H1 (cell line): ENCODE data around the gene PPA1. TPM values are rescaled to one million over a fixed set of nuclear protein-coding genes. Genes with fewer than 3 reads are reported as not detected.

Experiments
- CTCF ChIA-PET: fragments of 300-600 bp; sonication (Branson Sonifier 250); formaldehyde crosslinking; loops from one replicate; lab custom pipeline; 2021; ENCODE audit not compliant: partially characterized antibody; lab: Charles Lee
- POLR2A ChIA-PET: fragments of 300-600 bp; sonication (Branson Sonifier 250); formaldehyde crosslinking; loops from one replicate; lab custom pipeline; 2021; ENCODE audit warnings: inconsistent platforms; ENCODE audit not compliant: partially characterized antibody; lab: Charles Lee
- DNase-seq, 2 experiments: peaks; one replicate each; pipeline versions ENCODE4 v3.0.0 to v3.0.0-alpha.2; 2010 to 2022; ENCODE audit warnings: low spot score in 2 of 2, low read depth in 1 of 2, mixed read lengths in 1 of 2
- FAIRE-seq: peaks from 2 replicates; lab custom pipeline; 2011; peaks lifted over from hg19 to GRCh38; lab: Jason Lieb, UNC
- H2AFZ ChIP-seq: 2 replicates; pipeline ENCODE4 v1.8.1; 2012; ENCODE audit warnings: low read length, inconsistent platforms
- H2AK5ac ChIP-seq: 2 replicates; pipeline ENCODE4 v1.6.1; 2013; ENCODE audit warnings: low read depth, low read length
- H2BK120ac ChIP-seq: replicated peaks from 2 replicates; pipeline ENCODE3; 2013; ENCODE audit warnings: low read depth, low read length, inconsistent platforms
- H2BK12ac ChIP-seq: 2 replicates; pipeline ENCODE4 v1.6.1; 2013; ENCODE audit warnings: low read depth, low read length
- H2BK15ac ChIP-seq: 2 replicates; pipeline ENCODE4 v1.6.1; 2013; ENCODE audit warnings: low read length
- H2BK20ac ChIP-seq: 2 replicates; pipeline ENCODE4 v1.6.1; 2013; ENCODE audit warnings: low read length
- H2BK5ac ChIP-seq: 2 replicates; pipeline ENCODE4 v1.6.1; 2013; ENCODE audit warnings: low read depth, low read length
- H3K14ac ChIP-seq: 2 replicates; pipeline ENCODE4 v1.6.1; 2013; ENCODE audit warnings: inconsistent platforms; ENCODE audit not compliant: insufficient read length
- H3K18ac ChIP-seq: 2 replicates; pipeline ENCODE4 v1.6.1; 2013; ENCODE audit warnings: low read length; ENCODE audit errors: extremely low read depth
- H3K23ac ChIP-seq: 2 replicates; pipeline ENCODE4 v1.6.1; 2013; ENCODE audit warnings: inconsistent platforms; ENCODE audit not compliant: insufficient read length
- H3K23me2 ChIP-seq: 2 replicates; pipeline ENCODE4 v1.6.1; 2013; ENCODE audit warnings: low read depth, low read length
- H3K27ac ChIP-seq: 2 replicates; pipeline ENCODE4 v1.6.1; 2011; ENCODE audit warnings: low read depth, low read length, inconsistent platforms
- H3K27me3 ChIP-seq, 4 experiments: replicated peaks in 1 of 4; 1 replicate in 1 of 4; 2 replicates in 3 of 4; pipeline versions ENCODE4 v1.6.1 to v1.8.1; 2011 to 2013; ENCODE audit warnings: low read length in 3 of 4, mild to moderate bottlenecking in 3 of 4, inconsistent platforms in 2 of 4, mixed read lengths in 2 of 4, moderate library complexity in 1 of 4; ENCODE audit not compliant: control insufficient read depth in 3 of 4, insufficient read depth in 3 of 4; ENCODE audit errors: extremely low read depth in 1 of 4
- H3K36me3 ChIP-seq, 4 experiments: 2 replicates each; pipeline versions ENCODE4 v1.6.1 to v1.8.1; 2011 to 2013; ENCODE audit warnings: mild to moderate bottlenecking in 4 of 4, low read length in 3 of 4, moderate library complexity in 2 of 4, control low read depth in 1 of 4, inconsistent platforms in 1 of 4; ENCODE audit not compliant: insufficient read depth in 4 of 4, control insufficient read depth in 2 of 4
- H3K4ac ChIP-seq: replicated peaks from 2 replicates; pipeline ENCODE3; 2013; ENCODE audit warnings: low read length, low read depth, mixed read lengths, inconsistent platforms; ENCODE audit not compliant: insufficient read length
- H3K4me1 ChIP-seq, 4 experiments: replicated peaks in 1 of 4; 1 replicate in 1 of 4; 2 replicates in 3 of 4; pipeline versions ENCODE4 v1.6.1 to v1.8.1; 2011 to 2013; ENCODE audit warnings: low read length in 3 of 4, inconsistent platforms in 2 of 4, mixed read lengths in 1 of 4; ENCODE audit not compliant: insufficient read depth in 4 of 4, control insufficient read depth in 3 of 4
- H3K4me2 ChIP-seq, 2 experiments: 2 replicates each; pipeline versions ENCODE4 v1.6.1 to v1.8.1; 2011 to 2013; ENCODE audit warnings: low read depth in 2 of 2, low read length in 2 of 2, control low read depth in 1 of 2, inconsistent platforms in 1 of 2, mild to moderate bottlenecking in 1 of 2; ENCODE audit not compliant: insufficient read depth in 1 of 2
- H3K4me3 ChIP-seq, 4 experiments: fragments of 200-600, 300-600 bp in 1 of 4; sonication (generic), shearing (Covaris generic), sonication (Bioruptor Twin) in 1 of 4; 2 replicates each; pipeline versions ENCODE4 v1.5.1 to v1.8.1; 2011 to 2016; ENCODE audit warnings: low read length in 4 of 4, low read depth in 3 of 4, control low read depth in 2 of 4, inconsistent platforms in 2 of 4, mild to moderate bottlenecking in 2 of 4, mixed read lengths in 1 of 4, moderate library complexity in 1 of 4; ENCODE audit not compliant: insufficient read depth in 2 of 4; ENCODE audit errors: extremely low read depth in 1 of 4
- H3K56ac ChIP-seq: replicated peaks from 2 replicates; pipeline ENCODE3; 2013; ENCODE audit warnings: low read depth, mild to moderate bottlenecking, mixed read lengths, low read length, inconsistent platforms; ENCODE audit not compliant: insufficient read length
- H3K79me1 ChIP-seq: 2 replicates; pipeline ENCODE4 v1.6.1; 2013; ENCODE audit warnings: low read depth, low read length, control low read depth
- H3K79me2 ChIP-seq, 2 experiments: 2 replicates each; pipeline versions ENCODE4 v1.6.1 to v1.8.1; 2012 to 2013; ENCODE audit warnings: low read length in 2 of 2, mild to moderate bottlenecking in 2 of 2, inconsistent platforms in 1 of 2; ENCODE audit not compliant: insufficient read depth in 2 of 2, control insufficient read depth in 1 of 2
- H3K9ac ChIP-seq, 4 experiments: replicated peaks in 1 of 4; 1 replicate in 1 of 4; 2 replicates in 3 of 4; pipeline versions ENCODE4 v1.6.1 to v1.8.1; 2011 to 2013; ENCODE audit warnings: low read depth in 3 of 4, low read length in 3 of 4, control low read depth in 2 of 4, mild to moderate bottlenecking in 2 of 4, moderate library complexity in 2 of 4, inconsistent platforms in 1 of 4; ENCODE audit errors: extremely low read depth in 1 of 4
- H3K9me3 ChIP-seq, 2 experiments: 2 replicates each; pipeline versions ENCODE4 v1.6.1 to v1.8.1; 2012 to 2013; ENCODE audit warnings: mild to moderate bottlenecking in 2 of 2, moderate library complexity in 2 of 2, control low read depth in 1 of 2, inconsistent platforms in 1 of 2, low read depth in 1 of 2, low read length in 1 of 2, mixed read lengths in 1 of 2; ENCODE audit not compliant: insufficient read depth in 2 of 2
- H4K20me1 ChIP-seq, 2 experiments: replicated peaks in 1 of 2; 2 replicates each; pipeline versions ENCODE3 to v1.8.1; 2011 to 2013; ENCODE audit warnings: inconsistent platforms in 2 of 2, low read length in 2 of 2, mild to moderate bottlenecking in 1 of 2; ENCODE audit not compliant: insufficient read depth in 2 of 2, control insufficient read depth in 1 of 2
- H4K5ac ChIP-seq: 2 replicates; pipeline ENCODE4 v1.6.1; 2013; ENCODE audit warnings: low read length, low read depth, mixed read lengths, inconsistent platforms; ENCODE audit not compliant: insufficient read length
- H4K8ac ChIP-seq: 2 replicates; pipeline ENCODE4 v1.8.0; 2013; ENCODE audit warnings: mild to moderate bottlenecking, moderate library complexity, low read length, inconsistent platforms; ENCODE audit not compliant: insufficient read depth; ENCODE audit errors: extremely low read depth
- H4K91ac ChIP-seq: replicated peaks from 2 replicates; pipeline ENCODE3; 2013; ENCODE audit warnings: low read length, mixed read lengths, inconsistent platforms; ENCODE audit not compliant: insufficient read length
- EGR1 ChIP-seq: IDR thresholded peaks from 2 replicates; pipeline ENCODE4 v1.6.1; 2011; ENCODE audit warnings: low read depth, low read length, borderline replicate concordance
- NRF1 ChIP-seq: IDR thresholded peaks from 2 replicates; pipeline ENCODE4 v1.6.1; 2011; ENCODE audit warnings: mild to moderate bottlenecking, low read depth, low read length, improper control_type of control experiment
- SP2 ChIP-seq: IDR thresholded peaks from 2 replicates; pipeline ENCODE4 v1.6.1; 2012; ENCODE audit warnings: mild to moderate bottlenecking, low read length, inconsistent platforms
- ZNF274 ChIP-seq: IDR thresholded peaks from 2 replicates; pipeline ENCODE4 v1.7.0; 2012; ENCODE audit warnings: low read length, borderline replicate concordance; ENCODE audit errors: extremely low read depth
- WGBS, 2 experiments: shearing (Covaris generic) in 1 of 2; methylation state at CpG; one replicate each; pipeline versions ENCODE4 v1.1.6 to v1.1.7; 2013 to 2015; ENCODE audit warnings: low lambda C conversion rate in 2 of 2, mixed read lengths in 2 of 2, inconsistent platforms in 1 of 2, low coverage in 1 of 2, missing lambda C conversion rate in 1 of 2; ENCODE audit not compliant: insufficient replicate concordance in 2 of 2, insufficient coverage in 1 of 2, insufficient read length in 1 of 2; ENCODE audit errors: extremely low coverage in 1 of 2, missing lambda C conversion rate in 1 of 2; 5-methylcytosine and 5-hydroxymethylcytosine counted together
- polyA plus RNA-seq, 7 experiments: library from polyadenylated mRNA; depleted of rRNA in 3 of 7; stranded (reverse) in 5 of 7; unstranded in 2 of 7; fragments of >200 nt in 5 of 7; fragments of 200-250 nt in 2 of 7; gene quantifications; 1 replicate in 5 of 7; 2 replicates in 1 of 7; 4 replicates in 1 of 7; pipeline versions ENCODE4 v1.2.1 to v1.2.3, GENCODE V29; 2011 to 2013; ENCODE audit warnings: missing spikeins in 2 of 7, mixed read lengths in 2 of 7
- total RNA-seq: library from RNA; stranded (reverse); fragmentation: NEBNext Ultra II Directional; extraction: Animal tissue kit (Norgen Biotek cat#: 25700); gene quantifications from 2 replicates; pipeline ENCODE4 v1.2.1, GENCODE V29; 2021

PPA1 gene
- total and polyA plus RNA-seq, 2 of the 8 experiments (the other 6 are each of a cell fraction or from before 2014, with no cell fraction given), result 77.0 to 191 TPM

DNA sequence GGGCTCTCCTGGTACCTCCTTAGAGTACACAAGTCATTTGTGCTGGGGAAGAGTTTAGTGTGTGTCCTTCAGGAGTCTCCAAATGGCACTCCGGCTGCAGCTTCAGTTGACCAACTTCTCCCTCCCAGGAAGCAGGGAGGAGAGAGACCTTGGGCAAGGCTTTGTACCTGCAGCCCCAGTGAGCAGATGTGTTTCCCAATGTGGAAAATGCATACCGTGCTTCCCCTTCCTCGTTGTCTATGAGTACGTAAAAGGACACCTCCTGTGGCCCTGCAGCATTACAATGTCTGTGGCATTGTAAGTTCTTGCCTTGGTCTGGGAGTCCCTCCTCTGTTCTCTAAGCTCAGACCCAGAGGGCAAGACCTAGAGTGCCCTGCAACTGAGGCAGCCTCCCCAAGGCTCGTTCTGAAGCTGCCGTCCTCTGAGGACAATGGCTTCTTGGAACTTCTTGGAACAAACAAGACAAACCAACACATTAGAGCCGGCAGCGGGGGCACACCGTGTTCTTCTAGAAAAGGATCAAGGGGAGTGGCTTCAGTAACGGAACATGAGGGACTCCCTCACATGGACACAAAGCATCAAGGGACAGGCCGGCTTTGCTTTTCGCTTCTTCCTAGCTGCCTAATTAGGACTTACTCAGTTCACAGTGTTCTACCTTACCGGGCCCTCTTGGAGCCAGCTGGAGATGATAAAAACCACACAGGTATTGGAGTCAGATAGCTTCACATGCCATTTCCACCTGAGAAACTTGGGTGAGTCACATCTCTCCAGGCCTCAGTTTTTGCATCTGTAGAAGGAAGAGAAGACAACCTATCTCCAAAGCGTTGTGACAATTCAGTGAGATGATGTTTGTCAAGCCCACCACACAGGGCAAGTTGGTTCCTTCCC is 20.9 kb upstream of the PPA1 start:
- Histone ChIP-seq H3K27me3 (no peaks in the 10 kb centered on the region), H3K23ac (no peak overlapping the region), H3K79me2 (no peaks in the 10 kb centered on the region), H4K8ac (no peak overlapping the region), H2BK12ac (no peak overlapping the region), H2BK15ac (no peak overlapping the region), H3K79me1 (no peaks in the 10 kb centered on the region), H3K27ac (no peak overlapping the region), H3K4me3 (no peak overlapping the region), H3K9me3 (no peaks in the 10 kb centered on the region), H3K14ac (no peak overlapping the region), H3K18ac (no peak overlapping the region), H2BK5ac (no peak overlapping the region), H4K5ac (no peak overlapping the region), H3K4me2 (no peak overlapping the region), H4K91ac (no peak overlapping the region), H2AFZ (peak overlapping the region; percentile 0; the same call in 1 of the 2 replicates), H3K4ac (no peak overlapping the region), H4K20me1 (no peaks in the 10 kb centered on the region), H2BK20ac (no peak overlapping the region), H3K56ac (no peak overlapping the region), H3K9ac (no peak overlapping the region), H2BK120ac (no peak overlapping the region), H3K23me2 (no peaks in the 10 kb centered on the region), H3K36me3 (no peaks in the 10 kb centered on the region), H3K4me1 (peaks cover 0 to 2% (median 0%) of the 10 kb centered on the region in 4 experiments; a peak in 1 of 7 replicates), H2AK5ac (no peak overlapping the region)
- no peak for DNase-seq
- no peak for FAIRE-seq
- POLR2A ChIA-PET, result no interaction called here
- 85% methylated on average over 13 of the region's 14 CpGs; no CpG with 5 or more reads in 1 of the 2 experiments for WGBS, 2 experiments
- CTCF ChIA-PET, result interaction anchor here (1.0 to 3.7 kb wide), 5 partner anchors 9 to 110 kb away, joined by 3 to 26 read pairs (median 8); no protein-coding TSS in a partner anchor
- TF ChIP-seq ZNF274 (no peak), SP2 (no peak), EGR1 (no peak), NRF1 (no peak)
